ENCODE measurements around the gene TMEM135.
"Not testable (repeated sequence)": the region's sequence is repeated elsewhere in the genome, so short reads cannot be mapped to it uniquely, and the experiment has no call there.

The TMEM135 gene

GRCh38 chr11:87141980-87142514 is 104.3 kb downstream of the TMEM135 start:
- no peak for DNase-seq (ENCODE audit: low spot score)

- DNase-seq (ENCODE audit: low spot score) = no peak
Observed at GRCh38 chr11:87142594-87142993, 104.9 kb downstream of the TMEM135 start.

GRCh38 chr11:87143641-87144040 is 105.9 kb downstream of the TMEM135 start:
- DNase-seq (ENCODE audit: low spot score) = no peak

- DNase-seq (ENCODE audit: low spot score) = no peak
Observed at GRCh38 chr11:87144252-87144651, 106.5 kb downstream of the TMEM135 start.

GRCh38 chr11:87148749-87149148 is 111.0 kb downstream of the TMEM135 start:
- no peak for DNase-seq (ENCODE audit: low spot score)

- DNase-seq (ENCODE audit: low spot score) = not testable (repeated sequence)
Observed at GRCh38 chr11:87149782-87150181, 112.0 kb downstream of the TMEM135 start.

- DNase-seq (ENCODE audit: low spot score) = no peak
Observed at GRCh38 chr11:87150936-87151335, 113.2 kb downstream of the TMEM135 start.

- no peak for DNase-seq (ENCODE audit: low spot score)
Observed at GRCh38 chr11:87154246-87154645, 116.5 kb downstream of the TMEM135 start.

- DNase-seq (ENCODE audit: low spot score) = no peak
Observed at GRCh38 chr11:87156970-87157369, 119.2 kb downstream of the TMEM135 start.

GRCh38 chr11:87169076-87169475 is 131.3 kb downstream of the TMEM135 start:
- DNase-seq (ENCODE audit: low spot score) = not testable (repeated sequence)

- DNase-seq (ENCODE audit: low spot score) = no peak
Observed at GRCh38 chr11:87173185-87174039, 135.7 kb downstream of the TMEM135 start.

GRCh38 chr11:87174870-87175269 is 137.1 kb downstream of the TMEM135 start:
- DNase-seq (ENCODE audit: low spot score) = no peak

GRCh38 chr11:87176044-87176443 is 138.3 kb downstream of the TMEM135 start:
- no peak for DNase-seq (ENCODE audit: low spot score)

- no peak for DNase-seq (ENCODE audit: low spot score)
Observed at GRCh38 chr11:87179621-87180020, 141.9 kb downstream of the TMEM135 start.

GRCh38 chr11:87180742-87181141 is 143.0 kb downstream of the TMEM135 start:
- no peak for DNase-seq (ENCODE audit: low spot score)

- no peak for DNase-seq (ENCODE audit: low spot score)
Observed at GRCh38 chr11:87181143-87181542, 143.4 kb downstream of the TMEM135 start.

- no peak for DNase-seq (ENCODE audit: low spot score)
Observed at GRCh38 chr11:87185228-87185627, 147.5 kb downstream of the TMEM135 start.

GRCh38 chr11:87187076-87187475 is 149.3 kb downstream of the TMEM135 start:
- DNase-seq (ENCODE audit: low spot score) = no peak

- no peak for DNase-seq (ENCODE audit: low spot score)
Observed at GRCh38 chr11:87187930-87188329, 150.2 kb downstream of the TMEM135 start.

GRCh38 chr11:87188396-87188795 is 150.7 kb downstream of the TMEM135 start:
- DNase-seq (ENCODE audit: low spot score) = not testable (repeated sequence)

GRCh38 chr11:87188921-87189320 is 151.2 kb downstream of the TMEM135 start:
- DNase-seq (ENCODE audit: low spot score) = not testable (repeated sequence)

- DNase-seq (ENCODE audit: low spot score) = no peak
Observed at GRCh38 chr11:87190071-87190470, 152.3 kb downstream of the TMEM135 start.

- DNase-seq (ENCODE audit: low spot score) = no peak
Observed at GRCh38 chr11:87193756-87194470, 156.2 kb downstream of the TMEM135 start.
